SK-N-MC (cell line): ENCODE results near the gene ABI2.

Source experiments
- EZH2 ChIP-seq: fragments of 200-600 bp; sonication (generic); IDR thresholded peaks from one replicate; pipeline ENCODE4 v1.6.1; 2017; ENCODE audit warnings: antibody characterized with exemption
- POLR2AphosphoS5 ChIP-seq: IDR thresholded peaks from 2 replicates; pipeline ENCODE4 v1.6.1; 2012; ENCODE audit warnings: mild to moderate bottlenecking, low read depth, low read length, borderline replicate concordance

GRCh38 chr2:203492965-203493364 lies 164.8 kb downstream of the ABI2 start:
- TF ChIP-seq POLR2AphosphoS5 = no peak
- no peak for TF ChIP-seq EZH2
